D721Med (cell line): ENCODE results near the gene SLC2A6.

Experiments
- DNase-seq: peaks from one replicate; pipeline ENCODE4 v3.0.0; 2011; ENCODE audit warnings: low spot score; ENCODE audit not compliant: insufficient read length
- FAIRE-seq: peaks from 2 replicates; lab custom pipeline; 2011; peaks lifted over from hg19 to GRCh38; lab: Jason Lieb, UNC
- CTCF ChIP-seq: IDR thresholded peaks from 2 replicates; pipeline ENCODE4 v1.5.1; 2012; ENCODE audit warnings: mild to moderate bottlenecking, control low read depth; ENCODE audit not compliant: insufficient read depth; ENCODE audit errors: missing control alignments

SLC2A6 gene

DNA sequence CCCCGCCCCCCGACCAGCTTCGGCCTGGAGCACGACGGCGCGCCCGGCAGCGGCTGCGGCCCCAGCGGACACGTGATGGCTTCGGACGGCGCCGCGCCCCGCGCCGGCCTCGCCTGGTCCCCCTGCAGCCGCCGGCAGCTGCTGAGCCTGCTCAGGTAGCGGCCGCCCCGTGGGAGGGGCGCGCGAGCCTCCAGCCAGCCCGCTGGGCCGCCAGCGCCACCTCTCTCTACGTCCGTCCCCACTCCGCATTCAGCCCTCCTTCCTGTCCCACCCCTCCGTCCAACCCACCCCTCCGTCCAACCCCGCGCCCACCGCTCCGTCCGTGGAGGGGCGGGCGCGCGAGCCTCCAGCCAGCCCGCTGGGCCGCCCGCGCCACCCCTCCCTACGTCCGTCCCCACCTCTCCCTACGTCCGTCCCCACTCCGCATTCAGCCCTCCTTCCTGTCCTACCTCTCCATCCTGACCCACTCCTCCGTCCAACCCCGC lies 50.2 kb downstream of the SLC2A6 start:
- peak; percentile 51 for DNase-seq
- FAIRE-seq = no peak
- no peak for TF ChIP-seq CTCF

GRCh38 chr9:133427658-133428348 lies 51.1 kb downstream of the SLC2A6 start:
- TF ChIP-seq CTCF = no peak
- FAIRE-seq = no peak

GRCh38 chr9:133426011-133426410 lies 52.9 kb downstream of the SLC2A6 start:
- FAIRE-seq = no peak
- DNase-seq = peak; percentile 11
- no peak for TF ChIP-seq CTCF

More at GRCh38 chr9:133427658-133428348, 51.1 kb downstream of the SLC2A6 start:
- peak; percentile 16 for DNase-seq

DNA sequence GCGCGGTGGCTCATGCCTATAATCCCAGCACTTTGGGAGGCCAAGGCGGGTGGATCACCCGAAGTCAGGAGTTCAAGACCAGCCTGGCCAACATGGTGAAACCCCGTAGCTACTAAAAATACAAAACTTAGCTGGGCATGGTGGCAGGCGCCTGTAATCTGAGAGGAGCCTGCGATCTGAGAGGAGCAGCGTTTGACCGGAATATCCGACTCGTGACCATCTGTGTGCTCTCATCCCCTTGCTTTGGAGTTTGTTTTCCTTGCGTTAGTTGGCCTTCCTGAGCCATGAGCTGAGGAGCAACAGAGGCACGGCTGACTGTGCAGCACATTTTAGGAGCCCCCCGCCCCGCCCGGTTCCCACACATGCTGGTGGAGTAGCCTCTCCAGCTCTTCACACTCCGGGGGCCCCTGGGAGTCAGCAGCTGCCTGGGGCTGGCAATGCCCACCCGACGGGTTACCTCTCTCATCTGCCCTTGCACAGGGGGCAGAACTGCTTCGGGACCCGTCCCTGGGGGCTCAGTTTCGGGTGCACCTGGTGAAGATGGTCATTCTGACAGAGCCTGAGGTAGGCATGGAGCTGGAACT lies 53.8 kb downstream of the SLC2A6 start:
- no peak for FAIRE-seq
- TF ChIP-seq CTCF = no peak
- no peak for DNase-seq

DNA sequence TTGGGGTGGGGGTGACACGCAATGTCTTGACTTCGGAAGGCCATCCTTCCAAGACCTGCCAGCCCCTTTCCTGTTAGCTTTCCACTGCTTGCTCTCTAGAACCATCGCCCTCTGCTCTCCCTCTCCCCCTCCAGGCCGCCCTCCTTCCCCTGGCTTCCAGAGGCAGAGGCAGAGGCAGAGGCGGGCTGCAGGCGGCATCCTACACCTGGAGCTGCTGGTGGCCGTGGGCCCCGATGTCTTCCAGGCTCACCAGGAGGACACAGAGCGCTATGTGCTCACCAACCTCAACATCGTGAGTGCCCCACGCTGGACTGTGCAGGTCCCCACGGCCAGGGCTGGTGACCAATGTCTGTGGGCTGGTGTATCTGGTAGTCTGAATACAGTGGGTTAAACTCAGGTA lies 54.7 kb downstream of the SLC2A6 start:
- no peak for FAIRE-seq
- no peak for TF ChIP-seq CTCF

GRCh38 chr9:133423216-133423615 lies 55.7 kb downstream of the SLC2A6 start:
- no peak for DNase-seq
- no peak for FAIRE-seq
- TF ChIP-seq CTCF = no peak

More for the DNA sequence above, 54.7 kb downstream of the SLC2A6 start:
- no peak for DNase-seq
